T-helper 2 cell treated with Interferon-gamma antibody and Interleukin-4, amounts not matched to agents 100 ng/mL and 5 ng/mL, for 36 hours (primary cell): Measurements from ENCODE around the gene EDDM13. TPM values are rescaled to one million over a fixed set of nuclear protein-coding genes. Genes with fewer than 3 reads are reported as not detected.
"Not testable (repeated sequence)": the region's sequence is repeated elsewhere in the genome, so short reads cannot be mapped to it uniquely, and the experiment has no call there.

Experiments used
- intact Hi-C: fragments of 100-400 bp; cut with micrococcal nuclease; formaldehyde crosslinking; loops from one replicate; pipeline ENCODE4 v1.15.1; 2023
- total RNA-seq: library from RNA; stranded (reverse); gene quantifications from 2 replicates; pipeline ENCODE4 v1.2.3, GENCODE V29; 2022

Gene EDDM13, protein sequence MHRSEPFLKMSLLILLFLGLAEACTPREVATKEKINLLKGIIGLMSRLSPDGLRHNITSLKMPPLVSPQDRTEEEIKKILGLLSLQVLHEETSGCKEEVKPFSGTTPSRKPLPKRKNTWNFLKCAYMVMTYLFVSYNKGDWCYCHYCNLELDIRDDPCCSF
- total RNA-seq = 2.8 and 3.7 TPM in 2 replicates

DNA sequence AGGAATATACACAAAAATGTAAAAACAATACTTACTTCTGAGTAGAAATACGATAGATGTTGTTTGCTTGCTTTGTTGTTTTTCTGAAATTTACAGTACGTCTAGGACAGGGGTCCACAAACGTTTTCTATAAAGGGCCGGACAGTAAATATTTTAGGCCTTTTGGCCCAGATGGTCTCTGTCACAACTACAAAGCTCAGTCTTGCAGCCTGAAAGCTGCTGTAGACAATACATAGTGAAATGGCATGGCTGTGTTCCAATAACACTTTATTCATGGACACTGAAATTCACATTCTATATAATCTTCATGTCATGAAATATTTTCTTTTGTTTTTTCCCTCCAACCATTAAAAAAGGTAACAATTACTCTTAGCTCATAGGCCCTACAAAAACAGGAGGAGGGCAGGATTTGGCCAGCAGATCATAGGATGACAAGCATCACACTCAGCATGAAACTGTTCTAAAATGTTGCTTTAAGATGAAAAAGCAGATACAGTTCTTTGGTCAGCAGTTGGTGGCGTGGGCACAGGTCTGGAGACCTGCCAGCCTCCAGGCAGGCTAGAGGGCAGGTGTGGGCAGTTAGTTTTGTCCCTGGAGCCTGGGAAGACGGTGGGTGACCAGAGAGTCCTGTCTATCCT lies at the start of gene EDDM13:
Gene EDDM13, plus strand, starts transcription at position 588 of the 638 bp plus-strand sequence. CDS start 87 bp downstream, outside the sequence.
- intact Hi-C loops = no loop called here

DNA sequence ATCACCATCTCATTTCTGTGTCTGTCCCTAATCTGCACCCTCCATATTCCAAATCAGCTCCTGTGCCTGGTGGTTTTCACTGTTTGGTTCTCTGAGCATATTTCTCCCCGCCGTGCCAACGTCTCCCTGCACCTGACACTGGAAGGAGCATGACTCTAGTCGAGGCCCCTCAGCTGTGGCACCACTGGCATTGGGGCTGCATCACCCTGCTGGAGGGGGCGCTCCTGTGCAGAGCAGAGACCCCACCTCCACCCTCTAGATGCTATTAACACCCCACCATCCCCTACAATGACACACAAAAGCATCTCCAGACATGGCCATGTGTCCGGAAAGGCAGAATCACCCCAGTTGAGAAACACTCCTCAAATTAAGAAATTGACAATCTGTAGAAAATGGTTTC lies 49.6 kb upstream of the EDDM13 start:
- intact Hi-C loops = no loop called here

DNA sequence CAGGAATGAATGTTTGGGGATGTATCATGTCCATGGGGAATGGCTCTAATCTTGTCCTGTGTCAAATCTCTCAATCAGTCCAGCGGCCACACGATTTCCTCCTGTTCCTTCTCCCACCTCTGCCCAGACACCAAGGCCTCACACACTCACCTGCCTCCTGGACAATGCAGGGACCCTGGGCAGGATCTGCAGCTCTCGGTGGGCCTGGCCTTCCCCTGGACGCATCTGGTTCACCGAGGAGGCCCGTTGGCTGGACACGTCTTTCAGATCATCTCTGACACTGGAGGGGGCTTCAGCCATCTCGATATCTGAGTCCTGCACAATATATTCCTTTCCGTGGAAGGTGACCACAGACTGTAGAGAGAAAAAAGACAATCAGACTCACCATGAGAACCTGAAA lies 49.1 kb upstream of the EDDM13 start:
- intact Hi-C loops = no loop called here

DNA sequence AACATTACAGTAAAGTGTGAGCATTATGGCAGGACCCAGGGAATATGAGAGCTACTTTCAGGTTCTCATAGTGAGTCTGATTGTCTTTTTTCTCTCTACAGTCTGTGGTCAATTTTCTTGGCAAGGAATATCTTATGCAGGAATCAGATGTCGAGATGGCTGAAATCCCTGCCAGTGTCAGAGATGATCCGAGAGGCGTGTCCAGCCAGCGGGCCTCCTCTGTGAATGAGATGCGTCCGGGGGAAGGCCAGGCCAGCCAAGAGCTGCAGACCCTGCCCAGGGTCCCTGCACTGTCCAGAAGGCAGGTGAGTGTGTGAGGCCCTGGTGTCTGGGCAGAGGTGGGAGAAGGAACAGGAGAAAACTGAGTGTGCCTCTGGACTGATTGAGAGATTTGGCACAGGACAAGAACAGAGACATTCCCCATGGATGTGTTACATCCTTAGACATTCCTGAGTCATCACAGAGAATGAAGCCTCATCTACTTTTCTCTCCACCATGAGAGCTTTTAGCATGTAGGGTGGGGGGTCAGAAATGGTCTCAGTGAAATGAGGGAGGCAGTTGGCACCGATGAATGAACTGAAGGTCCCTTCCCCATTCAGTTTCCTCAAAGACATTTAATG lies 27.3 kb upstream of the EDDM13 start:
- intact Hi-C loops = no loop called here

DNA sequence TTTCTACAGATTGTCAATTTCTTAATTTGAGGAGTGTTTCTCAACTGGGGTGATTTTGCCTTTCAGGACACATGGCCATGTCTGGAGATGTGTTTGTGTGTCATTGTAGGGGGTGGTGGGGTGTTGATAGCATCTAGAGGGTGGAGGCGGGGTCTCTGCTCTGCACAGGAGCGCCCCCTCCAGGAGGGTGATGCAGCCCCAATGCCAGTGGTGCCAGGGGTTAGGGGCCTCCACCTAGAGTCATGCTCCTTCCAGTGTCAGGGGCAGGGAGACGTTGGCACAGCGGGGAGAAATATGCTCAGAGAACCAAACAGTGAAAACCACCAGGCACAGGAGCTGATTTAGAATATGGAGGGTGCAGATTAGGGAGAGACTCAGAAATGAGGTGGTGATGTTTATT lies 26.8 kb upstream of the EDDM13 start:
- intact Hi-C loops = not testable (repeated sequence)

DNA sequence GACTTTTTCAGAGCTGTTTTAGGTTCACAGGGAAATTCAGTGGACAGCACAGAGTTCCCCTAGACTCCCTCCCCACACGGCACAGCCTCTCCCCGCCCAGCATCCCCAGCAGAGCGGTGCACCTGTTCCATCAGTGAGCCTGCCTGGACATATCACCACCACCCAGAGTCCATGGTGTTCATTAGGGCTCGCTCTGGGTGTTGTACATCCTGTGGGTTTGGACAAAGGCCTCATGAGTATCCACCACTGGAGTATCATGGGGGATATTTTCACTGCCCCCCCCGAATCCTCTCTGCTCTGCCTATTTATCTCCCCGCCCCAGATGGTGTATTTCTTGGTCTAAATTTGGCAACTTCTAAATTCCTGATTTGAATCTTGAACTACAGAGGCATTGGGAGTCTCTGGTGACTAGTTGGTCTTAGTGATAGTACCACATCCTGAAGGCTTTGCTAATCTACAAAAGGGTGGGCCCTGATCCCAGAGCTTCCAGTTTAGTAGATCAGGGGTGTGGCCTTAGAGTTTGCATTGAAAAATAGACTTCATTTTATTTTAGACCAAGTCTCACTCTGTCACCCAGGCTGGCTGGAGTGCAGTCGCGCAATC lies 23.7 kb upstream of the EDDM13 start:
- intact Hi-C loops = not testable (repeated sequence)

DNA sequence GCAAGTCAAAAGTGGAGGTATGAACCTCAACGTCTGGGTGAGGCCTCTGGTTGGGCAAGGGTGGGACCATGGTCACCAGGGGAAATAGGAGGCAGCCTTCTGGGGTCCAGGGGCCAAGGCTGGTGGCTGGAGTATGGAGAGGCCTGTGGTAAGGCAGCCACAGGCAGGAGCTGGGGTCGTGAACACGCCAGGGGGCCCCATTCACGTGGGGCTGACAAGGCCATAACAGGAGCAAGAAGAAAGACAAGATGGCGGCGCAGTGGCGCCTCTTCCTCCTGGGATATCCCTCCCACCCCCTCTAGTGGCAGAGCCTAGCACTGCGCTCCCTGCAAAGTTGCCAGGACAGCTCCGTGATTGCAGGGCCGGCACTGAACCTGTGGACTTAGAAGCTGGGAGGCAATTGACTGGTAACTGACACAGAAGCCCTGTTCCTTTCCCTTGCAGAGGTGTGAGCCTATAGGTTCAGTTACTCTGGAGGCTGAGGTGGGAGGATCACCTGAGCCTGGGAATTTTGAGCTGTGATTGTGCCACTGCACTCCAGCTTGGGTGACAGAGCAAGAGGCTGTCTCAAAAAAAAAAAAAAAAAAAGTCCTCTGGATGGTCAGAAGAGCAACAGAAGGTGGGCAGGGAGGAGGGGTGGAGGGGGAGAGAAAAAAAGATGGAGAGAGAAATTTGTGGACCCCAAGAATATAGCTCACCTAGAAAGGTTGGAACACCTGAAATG lies 19.7 kb upstream of the EDDM13 start:
- intact Hi-C loops = loop anchor here (1.0 to 5.0 kb wide), 2 partner anchors 80 to 171 kb away; no protein-coding TSS in a partner anchor

DNA sequence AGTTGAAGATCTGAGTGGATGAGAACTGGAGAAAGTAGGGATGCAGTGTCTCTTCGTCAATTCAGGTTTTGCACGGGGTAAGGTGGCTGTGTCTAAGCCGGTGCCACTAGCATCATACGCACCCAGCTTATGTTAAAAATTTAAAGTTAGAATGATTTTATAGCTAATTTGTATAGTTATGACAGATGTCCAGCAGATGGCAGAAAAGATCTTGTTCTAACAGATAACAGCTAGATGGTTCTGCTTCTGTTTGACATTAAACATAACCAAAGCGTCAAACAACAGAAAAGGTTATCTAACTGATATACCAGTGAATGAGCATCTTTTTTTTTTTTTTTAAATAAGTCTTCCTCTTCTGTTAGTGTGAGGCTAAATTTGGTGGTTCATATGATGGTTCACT lies 18.8 kb upstream of the EDDM13 start:
- intact Hi-C loops = loop anchor here (1.0 to 5.0 kb wide), 2 partner anchors 80 to 171 kb away; no protein-coding TSS in a partner anchor

DNA sequence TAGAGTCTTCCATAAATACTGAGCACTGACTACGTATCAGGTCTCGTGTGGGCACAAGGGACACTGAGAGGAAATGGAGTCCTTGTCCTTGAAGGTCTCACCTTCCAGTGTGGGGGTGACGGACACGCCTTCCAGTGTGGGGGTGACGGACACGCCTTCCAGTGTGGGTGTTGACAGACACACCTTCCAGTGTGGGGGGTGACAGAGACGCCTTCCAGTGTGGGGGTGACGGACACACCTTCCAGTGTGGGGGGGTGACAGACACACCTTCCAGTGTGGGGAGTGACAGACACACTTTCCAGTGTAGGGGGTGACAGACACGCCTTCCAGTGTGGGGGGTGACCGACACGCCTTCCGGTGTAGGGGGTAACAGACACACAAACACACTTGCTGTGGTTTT lies 14.3 kb upstream of the EDDM13 start:
- intact Hi-C loops = no loop called here

DNA sequence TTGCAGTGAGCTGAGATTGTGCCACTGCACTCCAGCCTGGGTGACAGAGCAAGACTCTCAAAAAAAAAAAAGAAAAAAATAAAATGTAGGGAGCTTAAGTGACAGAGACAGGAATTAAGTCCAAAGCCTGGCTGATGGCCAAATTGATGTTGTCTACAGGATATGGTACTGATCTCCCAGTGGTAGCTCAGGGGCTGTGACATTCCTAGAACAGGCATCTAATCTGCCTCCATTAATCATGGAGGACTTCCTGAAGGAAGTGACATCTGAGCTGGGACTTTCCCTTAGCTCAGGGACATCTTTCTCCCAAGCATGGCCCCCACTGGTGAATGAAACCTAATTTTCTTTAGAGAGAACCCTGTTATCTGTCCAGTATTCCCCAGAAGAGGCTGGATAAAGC lies 11.4 kb upstream of the EDDM13 start:
- intact Hi-C loops = no loop called here

DNA sequence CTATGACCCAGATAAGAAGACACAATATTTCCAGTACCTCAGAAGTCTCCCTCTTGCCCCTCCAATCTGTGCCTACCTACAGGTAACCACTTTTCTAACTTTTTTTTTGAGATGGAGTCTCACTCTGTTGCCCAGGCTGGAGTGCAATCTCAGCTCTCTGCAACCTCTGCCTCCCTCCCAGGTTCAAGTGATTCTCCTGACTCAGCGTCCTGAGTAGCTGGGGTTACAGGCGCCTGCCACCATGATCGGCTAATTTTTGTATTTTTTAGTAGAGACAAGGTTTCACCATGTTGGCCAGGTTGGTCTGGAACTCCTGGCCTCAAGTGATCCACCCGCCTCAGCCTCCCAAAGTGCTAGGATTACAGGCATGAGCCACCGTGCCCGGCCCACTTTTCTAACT lies 10.6 kb upstream of the EDDM13 start:
- intact Hi-C loops = not testable (repeated sequence)

DNA sequence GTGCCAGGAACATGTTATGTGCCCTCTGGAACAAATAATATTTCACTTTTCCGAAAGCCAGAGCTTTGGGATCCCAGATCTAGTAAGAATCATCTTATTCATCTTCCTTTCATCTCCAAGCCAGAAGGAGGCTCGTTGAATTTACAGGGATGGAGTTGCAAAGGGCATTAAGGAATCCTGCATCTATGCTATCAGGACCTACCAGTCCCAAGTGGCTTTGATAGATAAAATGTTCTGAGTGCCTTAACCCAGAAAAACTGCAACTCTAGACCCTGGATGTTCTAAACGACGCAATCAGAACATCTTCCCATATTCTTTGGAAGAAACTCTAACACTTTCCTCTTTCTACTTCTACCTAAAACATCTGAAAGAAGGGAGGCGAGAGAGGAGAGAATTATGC lies 9.2 kb upstream of the EDDM13 start:
- intact Hi-C loops = no loop called here

DNA sequence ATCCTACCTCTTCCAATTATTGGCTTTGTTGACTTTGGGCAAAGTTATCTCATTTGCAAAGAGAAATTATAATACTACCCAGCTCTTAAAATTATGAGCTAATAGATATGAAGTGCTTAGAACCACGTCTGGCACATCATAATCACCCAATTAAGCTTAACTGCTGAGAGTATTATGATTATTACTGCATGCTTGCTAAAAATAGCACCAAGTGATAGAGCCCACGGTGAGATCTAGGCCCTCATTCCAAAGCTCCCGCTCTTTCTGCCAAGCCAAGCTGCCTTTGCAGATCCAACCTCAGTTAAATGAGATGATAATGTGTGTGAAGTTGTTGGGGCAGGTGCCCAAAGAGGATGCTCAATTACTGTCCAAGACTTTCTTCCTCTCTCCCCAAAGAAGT lies 6.5 kb upstream of the EDDM13 start:
- intact Hi-C loops = no loop called here

DNA sequence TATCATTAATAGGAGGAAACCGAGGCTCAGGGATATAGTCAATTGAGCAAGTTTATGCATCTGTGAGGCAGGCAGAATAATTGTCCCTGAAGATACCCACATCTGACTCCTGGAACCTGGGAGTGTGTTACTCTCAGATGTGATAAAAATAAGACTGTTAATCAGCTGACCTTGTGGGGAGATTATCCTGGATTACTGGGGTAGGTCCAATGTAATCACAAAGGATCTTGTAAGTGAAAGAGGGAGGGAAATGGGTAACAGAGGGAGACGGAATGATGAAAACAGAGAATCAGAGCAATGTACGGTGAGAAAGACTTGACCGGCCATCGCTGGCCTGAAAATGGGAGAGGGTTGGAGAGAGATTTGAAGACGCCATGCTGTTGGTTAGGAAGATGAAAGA lies 3.2 kb upstream of the EDDM13 start:
- intact Hi-C loops = no loop called here

DNA sequence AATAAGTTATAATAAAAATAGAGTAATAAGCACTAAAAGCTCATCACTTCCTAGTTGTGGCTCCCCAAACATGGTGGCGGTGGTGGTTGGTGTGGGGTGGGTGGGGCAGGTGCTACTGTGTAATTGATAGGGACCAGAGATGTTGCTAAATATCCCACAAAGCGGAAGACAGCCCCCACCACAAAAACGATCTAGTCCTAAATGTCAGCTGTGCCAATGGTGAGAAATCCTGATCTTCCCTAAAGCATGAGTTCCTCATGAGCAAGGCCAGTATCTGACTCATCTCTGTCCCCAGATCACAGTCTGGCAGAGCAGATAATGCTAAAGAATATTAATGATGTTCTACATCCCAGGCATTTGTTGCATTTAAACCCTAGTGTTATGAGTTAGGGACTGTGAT lies 1.9 kb upstream of the EDDM13 start:
- intact Hi-C loops = no loop called here

DNA sequence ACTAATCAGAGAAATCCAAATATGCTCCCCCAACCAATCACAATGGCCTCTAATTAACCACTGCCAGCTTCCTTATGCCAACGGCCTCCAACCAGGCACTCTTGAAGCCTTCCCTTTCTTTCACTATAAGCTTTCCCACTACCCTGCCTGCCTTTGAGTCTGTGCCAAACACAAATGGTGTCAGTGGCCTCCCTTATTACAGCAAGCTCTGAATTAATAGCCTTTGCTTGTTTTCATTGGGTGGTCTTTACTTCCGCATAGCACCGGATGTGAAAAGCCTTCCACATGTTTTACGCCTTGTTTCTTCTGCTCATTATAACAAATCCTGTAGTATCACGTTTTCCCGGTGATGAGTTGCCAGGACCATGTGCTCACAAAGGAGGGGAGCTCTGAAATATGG lies 1.4 kb upstream of the EDDM13 start:
- intact Hi-C loops = no loop called here

DNA sequence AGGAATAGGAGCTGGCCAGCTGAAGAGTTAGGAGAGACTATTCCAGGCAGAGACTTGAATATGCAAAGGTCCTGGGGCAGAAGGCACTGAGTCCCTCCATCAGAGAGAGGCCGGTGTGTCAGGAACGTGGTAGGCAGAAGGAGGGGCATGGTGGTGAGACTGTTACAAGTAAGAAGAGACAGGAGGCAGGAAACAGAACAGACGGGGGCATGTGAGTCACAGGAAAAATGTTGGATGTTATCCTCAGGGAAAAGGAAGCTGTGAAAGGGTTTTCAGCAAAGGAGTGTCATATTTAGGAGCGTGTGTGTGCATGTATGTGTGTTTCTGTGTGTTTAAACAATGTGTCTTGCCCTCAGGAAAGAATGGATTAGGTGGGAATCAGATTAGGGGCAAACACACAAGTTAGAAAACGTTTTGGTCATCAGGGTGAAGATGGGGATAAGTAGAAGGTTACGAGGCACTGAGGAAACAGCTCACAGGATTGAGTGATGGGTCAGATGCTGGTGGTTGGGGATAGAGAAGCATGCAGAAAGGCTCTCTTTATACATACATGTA lies 1.1 kb downstream of the EDDM13 start:
- intact Hi-C loops = no loop called here

DNA sequence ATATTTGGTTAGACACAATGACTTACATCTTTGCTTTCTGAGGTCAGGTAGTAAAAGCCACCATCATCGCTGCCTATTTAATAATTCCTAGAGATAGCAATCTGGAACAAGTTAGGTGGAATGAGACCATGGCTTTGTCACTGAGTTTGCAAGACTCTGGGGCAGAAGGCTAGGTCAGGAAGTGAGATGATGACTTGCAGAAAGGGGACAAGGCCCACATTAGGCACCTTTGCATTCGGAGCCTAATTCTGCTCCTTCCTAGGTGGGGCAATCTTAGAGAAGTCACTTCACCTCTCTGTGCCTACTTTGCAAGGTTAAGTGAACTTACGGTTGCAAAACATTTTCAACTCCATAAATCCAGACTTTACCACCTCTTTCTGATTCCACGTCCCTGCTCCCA lies 10.3 kb downstream of the EDDM13 start:
- intact Hi-C loops = no loop called here

DNA sequence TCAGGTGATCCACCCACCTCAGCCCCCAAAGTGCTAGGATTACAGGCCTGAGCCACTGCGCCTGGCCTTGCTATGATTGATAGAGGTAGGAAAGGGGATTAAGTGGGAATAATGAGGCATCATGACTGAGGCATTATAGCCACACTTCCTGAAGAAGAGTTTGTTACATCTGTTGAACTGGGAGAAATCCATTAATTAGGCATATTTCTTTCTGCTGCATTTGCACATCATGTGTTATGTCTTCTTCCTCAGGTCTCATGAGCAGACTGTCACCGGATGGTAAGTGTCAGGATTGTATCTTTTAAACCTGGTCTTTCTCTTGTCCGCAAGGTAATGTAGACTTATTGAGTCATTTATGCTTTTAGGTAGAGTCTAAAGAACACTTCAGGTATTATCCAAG lies 12.2 kb downstream of the EDDM13 start:
- intact Hi-C loops = no loop called here

DNA sequence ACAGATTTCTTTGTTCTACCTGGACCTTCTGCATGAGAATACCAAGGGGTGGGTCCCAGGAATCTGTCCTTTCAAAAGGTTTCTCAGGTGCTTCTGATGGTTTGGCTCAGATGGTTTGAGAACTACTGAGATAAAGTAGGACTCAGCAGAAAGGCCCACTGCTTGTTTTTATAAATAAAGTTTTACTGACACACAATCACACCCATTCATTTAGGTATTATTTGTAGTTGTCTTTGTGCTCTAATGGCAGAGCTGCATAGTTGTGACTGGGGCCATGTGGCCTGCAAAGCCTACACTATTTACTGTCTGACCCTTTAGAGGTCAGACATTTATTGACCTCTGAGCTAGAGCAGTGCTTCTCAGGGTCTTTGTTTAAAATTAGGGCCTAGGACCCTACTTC lies 17.6 kb downstream of the EDDM13 start:
- intact Hi-C loops = no loop called here

DNA sequence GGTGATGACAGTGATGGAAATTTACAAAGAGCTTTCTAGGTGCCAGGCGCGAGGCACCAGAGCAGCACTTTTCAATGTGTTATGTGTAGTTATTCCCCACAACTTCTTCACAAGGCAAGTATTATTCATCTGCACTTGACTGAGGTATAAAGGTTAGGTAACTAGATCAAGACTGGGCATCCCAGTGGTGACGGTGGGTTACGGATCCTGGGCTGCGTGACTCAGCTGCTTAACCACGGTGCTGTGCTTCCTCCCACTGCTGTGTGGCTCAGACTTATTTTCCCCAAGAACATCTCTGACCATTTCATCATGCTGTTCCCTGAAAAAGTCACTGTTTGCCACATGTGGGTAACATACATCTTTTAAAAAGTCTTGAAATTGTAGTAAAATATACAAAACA lies 19.3 kb downstream of the EDDM13 start:
- intact Hi-C loops = no loop called here

DNA sequence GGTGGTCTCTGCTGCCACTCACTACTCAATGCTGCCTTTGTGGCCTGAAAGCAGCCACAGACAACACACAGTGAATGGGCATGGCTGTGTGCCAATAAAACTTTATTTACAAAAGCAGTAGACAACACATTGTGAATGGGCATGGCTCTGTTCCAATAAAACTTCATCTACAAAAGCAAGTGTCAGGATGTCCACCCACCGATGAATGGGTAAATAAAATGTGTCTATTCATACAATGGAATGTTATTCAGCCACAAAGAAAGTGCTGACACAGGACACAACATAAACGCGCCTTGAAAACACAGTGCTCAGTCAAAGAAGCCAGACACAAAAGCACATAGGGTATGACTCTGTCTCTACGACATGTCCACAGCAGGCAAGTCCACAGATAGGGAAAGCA lies 22.0 kb downstream of the EDDM13 start:
- intact Hi-C loops = no loop called here
